HG03097 (cell line): ENCODE measurements around the gene DDA1.

ENCODE experiments used
- ATAC-seq: cut with Tn5 transposase; IDR thresholded peaks from one replicate; pipeline ENCODE4 v1.9.1; 2021; ENCODE audit not compliant: unreplicated experiment, low FRiP score

Gene DDA1

DNA sequence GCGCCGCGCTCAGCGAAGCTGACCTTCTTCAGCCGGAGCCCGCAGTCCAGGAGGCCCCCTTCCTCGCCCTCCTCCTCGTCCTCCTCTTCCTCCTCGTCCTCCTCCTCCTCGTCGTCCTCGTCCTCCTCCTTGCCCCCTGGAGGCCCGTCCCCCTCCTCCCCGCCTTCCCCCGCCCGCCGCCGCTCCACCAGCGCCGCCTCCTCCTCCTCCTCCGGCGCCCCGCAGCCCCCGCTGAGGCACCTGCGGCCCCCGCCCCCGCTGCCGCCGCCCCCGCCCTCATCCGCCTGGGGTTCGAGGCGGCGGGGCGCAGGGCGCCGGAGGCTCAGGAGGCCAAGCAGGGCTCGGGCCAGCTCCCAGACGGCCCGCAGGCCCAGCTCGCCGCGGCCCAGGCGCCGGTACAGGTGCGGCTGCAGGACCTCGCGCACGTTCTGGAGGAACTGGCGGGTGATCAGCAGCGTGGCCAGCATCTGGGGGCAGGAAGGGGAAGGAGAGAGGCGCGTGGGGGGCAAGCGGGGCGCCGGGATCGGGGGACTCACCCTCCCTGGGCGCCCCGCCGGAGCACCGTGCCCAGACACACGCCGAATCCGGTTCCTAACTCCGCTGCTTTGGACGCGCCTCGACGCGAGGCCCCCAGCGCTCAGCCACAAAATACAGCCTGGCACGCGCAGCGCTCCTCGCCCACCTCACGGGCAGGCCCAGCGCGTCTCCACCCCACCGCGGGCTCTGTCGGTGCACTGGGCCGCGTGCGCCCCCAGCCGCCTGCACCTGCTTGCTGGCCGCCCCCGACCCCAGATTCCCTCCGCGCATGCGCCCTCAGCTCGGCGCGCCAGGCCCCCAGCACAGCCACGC is 19.4 kb downstream of the DDA1 start:
- no peak for ATAC-seq

GRCh38 chr19:17329366-17330261 is 20.3 kb downstream of the DDA1 start:
- no peak for ATAC-seq

DNA sequence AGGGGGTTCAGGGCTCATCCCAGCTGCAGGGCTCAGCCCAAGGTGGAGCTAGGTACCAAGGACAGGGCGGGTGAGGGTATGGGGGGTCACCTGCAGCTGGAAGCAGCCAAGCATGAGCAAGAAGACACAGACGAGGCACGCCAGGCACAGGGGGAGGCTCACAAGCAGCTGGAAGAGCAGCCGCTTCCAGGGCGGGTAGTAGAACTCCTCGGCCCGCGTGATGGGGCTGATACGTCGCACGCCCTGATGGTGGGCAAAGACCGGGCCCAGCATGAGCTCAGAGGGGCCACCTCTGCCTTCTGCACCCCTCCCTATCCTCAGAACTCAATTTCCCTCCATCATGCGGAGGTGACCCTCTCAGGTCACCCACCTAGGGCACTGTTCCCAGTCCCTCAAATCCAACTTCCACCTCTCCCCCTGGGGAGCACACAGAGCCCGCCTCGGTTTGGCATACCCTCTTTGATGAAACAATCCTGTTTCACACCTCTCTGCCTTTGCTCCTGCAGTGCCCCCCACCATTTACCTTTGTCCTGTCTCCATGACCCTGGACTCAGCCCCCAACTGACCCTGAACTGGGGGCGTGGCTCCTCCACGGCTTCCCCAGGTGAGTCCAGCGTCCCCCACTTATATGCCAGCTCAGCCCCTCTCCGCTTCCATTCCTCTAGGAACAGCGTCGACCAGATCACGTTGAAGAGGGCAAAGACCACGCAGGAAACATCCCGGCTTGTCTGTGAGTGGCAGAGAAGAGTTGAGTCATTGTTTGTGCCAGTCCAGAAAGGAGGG is 21.1 kb downstream of the DDA1 start:
- no peak for ATAC-seq

DNA sequence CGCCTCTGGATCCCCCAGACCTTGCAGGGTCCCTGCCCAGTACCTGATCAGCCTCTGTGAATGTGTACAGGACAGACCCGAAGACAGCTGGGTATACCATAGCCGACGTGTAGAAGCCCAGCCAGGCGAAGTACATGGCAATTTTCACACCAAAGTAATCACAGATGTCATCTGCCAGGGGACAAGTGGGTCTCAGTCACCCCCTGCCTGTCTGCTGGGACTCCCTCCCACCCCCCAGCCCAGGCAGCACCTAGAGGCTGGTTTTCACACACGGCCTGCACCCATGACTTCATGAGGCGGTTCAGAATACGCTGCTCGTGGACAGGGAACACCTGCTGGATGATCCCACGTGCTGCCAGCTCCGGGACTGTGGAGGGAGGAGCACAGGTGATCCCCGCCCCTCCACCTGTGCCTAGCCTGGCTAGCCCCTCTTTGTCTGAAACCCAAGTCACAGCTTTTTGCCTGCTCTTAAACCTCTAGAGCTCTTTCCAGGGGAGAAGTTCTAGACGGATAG is 21.7 kb downstream of the DDA1 start:
- ATAC-seq: no peak

DNA sequence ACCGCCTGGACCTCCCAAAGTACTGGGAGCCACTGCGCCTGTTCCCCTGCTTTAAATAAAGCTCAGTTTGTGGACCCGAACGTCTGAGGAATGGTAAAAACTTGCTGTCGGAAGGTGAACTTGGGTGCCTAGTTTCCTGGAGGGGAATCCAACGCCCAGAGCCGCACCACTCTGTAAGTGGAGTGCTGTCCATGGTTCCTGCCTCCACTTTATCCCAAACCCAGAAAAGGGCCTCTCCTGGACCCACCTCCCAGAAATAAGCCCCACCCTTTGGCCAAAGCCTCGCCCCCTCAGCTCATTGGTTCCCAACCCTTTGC is 23.0 kb downstream of the DDA1 start:
- no peak for ATAC-seq

DNA sequence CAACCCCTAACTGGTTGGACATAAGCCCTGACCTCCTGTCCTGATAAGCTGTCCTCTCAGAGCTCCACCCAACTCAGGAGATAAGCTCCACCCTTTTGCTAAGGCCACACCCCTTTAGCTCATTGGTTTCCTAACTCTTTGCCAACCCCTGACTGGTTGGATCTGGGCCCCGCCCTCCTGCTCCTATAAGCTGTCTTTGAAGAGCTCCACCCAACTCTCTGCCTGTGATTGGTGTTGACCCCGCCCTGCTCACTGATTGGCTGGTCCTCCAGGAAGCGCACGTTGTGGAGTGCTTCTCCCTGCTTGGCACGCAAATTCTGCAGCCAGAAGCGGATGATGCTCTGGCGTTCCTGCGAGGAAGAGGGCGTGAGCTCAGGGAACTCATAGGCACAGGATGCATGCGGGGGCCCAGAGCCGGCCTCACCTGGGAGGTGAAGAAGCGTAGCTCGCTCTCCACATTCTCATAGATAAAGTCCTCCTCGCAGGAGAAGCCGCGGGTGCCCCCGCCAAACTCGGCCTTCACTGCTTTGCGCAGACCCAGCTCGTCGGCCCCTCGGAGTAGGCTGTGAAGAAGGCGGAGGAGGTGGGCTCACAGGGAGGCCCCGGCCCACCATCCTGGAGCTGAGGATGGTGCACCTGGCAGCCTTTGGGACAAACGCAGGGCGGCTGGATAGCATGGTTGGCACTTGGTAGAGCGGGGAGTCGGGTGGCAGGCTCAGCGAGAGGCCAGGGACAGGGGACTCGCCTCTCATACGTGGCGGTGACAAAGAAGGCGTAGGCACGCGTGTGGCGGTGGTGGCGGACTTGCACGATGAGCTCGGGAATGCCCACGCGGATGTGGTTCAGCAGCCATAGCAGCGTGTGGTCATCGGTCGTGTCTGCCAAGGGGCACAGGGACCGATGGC is 23.6 kb downstream of the DDA1 start:
- no peak for ATAC-seq

DNA sequence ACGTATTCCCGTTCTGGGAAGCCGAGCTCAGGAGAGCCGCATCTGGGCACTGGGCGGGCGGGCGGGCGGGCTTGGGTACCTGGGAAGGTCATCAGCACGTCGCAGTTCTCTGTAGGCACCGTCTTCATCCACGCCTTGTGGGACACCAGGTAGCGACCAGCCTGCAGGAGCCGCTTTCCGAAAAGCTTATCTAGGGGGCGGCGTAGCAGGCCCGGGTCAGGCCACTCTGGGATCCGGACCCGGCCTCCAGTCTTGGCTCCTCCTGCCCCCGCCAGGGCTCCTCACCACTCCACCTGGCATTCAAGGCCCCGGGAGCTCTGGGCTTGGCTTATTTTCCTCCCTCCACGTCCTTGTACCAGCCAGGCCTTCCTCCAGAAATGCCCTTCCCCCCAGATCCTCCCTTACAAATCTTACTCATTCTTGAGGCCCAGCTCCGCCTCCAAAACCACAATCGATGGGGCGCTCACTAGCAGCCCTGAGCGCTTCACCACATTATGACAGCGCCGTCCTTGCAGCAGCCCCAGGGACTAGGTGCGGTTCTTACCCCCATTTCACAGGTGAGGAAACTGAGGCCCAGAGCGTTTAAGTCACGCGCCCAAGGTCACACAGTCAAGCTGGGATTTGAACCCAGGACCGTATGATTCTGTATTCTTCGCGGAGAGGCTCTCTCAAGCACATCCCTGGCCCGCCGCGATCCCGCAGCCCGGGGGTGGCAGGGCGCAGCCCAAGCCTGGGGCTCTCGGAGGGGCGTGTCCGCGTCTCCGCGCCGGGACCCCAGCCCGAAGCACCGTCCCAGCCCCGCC is 24.4 kb downstream of the DDA1 start:
- ATAC-seq: no peak

DNA sequence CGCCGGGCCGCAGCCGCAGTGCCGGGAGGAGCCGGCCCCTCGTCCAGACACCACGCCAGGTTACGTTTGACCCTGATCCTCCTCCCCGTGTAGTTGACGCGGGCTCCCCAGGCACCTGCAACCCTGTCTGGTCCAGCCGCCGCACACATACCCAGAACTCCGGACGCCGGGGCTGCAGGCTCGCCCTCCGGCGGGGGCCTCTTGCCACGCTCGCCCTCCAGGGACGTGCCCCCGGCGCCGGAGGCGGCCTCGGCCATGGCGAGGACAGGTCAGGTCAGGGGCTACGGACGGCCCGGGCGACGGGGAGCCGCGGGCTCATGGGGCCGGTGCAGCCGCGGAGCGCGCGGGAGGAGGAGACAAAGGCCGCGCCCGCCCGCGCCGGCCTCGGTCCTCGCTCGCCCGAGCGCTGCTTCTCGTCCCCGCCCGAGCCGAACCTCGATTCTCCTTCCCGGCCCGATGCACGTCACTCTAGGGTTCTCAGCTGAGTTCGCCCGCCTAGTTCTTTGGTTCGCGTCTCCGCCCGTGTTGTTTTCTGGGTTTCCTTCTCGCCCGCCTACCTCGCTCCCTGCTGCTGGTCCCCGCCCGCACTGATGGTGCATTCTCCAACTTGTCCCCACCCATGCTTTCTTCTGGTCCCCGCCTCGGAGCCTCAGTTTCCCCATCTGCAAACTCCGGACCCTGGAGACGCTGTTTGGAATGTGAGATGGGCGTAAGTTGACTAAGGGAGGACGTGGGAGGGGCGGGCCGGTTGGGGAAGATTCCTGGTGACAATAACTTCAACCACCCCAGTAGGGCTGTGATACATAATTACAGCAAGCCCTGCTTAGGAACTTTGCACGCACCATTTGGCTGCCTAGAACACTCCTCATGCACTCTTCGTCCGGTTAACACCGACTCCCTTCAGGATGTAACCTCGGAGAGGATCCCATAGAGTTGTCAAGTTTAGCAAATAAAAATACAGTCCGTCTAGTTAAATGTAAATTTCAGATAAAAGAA is 25.3 kb downstream of the DDA1 start, which contains the start of gene ANO8:
TSS of gene ANO8 (minus strand) at position 442 of the 996 bp plus-strand sequence. CDS start at position 257, 185 bp downstream.
- peak; percentile 50 for ATAC-seq

GRCh38 chr19:17335575-17335974 is 26.2 kb downstream of the DDA1 start:
- no peak for ATAC-seq

DNA sequence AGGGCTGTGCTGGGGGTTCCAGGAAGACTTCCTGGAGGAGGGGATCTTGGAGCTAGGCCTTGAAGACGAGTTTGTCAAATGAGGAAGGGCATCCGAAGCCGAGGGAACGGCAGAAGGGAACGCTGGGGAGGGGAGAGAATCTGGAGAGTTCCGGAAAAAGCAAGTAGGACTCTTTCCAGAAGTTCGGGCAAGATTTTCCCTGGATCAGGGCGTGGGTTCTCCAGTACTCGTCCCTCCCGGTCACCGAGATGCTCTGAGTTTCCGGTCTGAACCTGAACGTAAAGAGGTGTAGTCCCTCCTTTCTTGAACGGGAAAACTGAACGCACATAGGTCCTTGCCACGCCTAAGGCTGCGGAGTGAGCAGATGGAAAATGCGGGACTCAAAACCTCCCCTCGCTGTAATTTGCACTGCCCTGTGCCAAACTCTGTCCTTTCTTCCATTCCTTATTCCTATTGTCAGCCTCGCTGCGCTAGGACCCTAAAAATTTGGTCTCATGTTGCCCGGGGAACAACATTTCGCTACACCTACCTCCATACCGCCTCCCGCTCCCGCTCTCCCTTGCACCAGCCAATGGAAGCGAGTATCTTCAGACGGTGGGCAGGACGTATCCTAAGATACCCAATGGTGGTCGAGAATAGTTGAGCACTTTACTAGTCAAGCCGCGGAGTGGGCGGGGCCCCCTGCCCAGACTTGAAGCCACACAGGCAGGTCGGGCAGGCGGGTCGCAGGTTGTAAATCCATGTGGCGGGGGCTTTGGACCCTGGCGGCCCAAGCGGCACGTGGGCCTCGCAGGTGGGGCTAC is 27.7 kb downstream of the DDA1 start, which contains the start of gene GTPBP3:
TSS of gene GTPBP3 (plus strand) at position 682 of the 803 bp plus-strand sequence. CDS start at position 741, 59 bp downstream.
- peak; percentile 72 for ATAC-seq

DNA sequence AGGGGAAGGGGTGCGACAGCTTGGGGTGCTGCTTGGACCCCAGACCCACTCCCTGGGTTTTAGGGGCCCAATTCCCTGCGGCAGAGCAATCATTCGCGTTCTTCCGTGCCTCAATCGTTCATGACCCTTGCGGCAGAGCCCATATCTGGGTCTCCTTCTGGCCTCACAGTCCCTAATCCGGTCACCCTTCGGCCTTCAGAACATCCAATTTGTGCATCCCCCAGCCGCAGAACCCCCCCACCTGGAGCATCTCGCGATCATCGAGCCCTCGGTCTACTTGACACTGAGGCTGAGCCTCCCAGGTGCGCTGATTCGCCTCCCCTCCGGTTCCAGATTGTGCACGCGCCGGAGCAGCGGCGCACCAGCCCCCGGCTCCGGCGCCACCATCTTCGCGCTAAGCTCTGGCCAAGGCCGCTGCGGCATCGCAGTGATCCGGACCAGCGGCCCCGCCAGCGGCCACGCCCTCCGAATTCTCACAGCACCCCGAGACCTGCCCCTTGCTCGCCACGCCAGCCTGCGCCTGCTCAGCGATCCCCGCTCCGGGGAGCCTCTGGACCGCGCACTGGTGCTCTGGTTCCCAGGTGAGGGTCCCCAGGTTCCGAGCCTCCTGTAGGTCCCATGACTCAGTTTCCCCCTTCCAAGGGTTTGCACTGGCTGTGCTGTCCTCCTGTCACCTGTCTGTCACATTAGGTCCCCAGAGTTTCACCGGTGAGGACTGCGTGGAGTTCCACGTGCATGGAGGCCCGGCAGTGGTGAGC is 28.5 kb downstream of the DDA1 start:
- no peak for ATAC-seq

- no peak for ATAC-seq
These were observed 29.2 kb downstream of the DDA1 start for GRCh38 chr19:17338433-17339078.

DNA sequence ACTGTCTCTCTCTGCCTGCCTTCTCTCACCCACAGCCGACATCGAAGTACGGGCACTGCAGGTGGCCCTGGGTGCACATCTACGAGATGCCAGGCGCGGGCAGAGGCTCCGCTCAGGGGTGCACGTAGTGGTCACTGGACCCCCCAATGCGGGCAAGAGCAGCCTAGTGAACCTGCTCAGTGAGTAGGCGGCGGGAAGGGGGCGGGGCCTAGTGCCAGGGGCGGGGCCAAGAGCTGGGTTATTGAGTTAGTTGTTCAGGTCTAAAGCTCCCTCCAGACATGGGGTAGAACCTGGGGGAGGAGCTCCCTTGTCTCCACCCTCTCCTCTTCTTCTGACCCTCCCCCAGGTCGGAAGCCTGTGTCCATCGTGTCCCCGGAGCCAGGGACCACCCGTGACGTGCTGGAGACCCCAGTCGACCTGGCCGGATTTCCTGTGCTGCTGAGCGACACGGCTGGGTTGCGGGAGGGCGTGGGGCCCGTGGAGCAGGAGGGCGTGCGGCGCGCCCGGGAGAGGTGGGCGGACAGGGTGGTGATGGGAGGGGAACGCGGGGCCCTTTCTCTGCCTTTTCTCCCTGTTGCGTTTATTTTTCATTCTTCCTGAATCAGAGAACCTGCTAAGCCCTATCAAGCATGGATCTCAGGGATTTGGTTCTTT is 29.9 kb downstream of the DDA1 start:
- ATAC-seq: no peak

DNA sequence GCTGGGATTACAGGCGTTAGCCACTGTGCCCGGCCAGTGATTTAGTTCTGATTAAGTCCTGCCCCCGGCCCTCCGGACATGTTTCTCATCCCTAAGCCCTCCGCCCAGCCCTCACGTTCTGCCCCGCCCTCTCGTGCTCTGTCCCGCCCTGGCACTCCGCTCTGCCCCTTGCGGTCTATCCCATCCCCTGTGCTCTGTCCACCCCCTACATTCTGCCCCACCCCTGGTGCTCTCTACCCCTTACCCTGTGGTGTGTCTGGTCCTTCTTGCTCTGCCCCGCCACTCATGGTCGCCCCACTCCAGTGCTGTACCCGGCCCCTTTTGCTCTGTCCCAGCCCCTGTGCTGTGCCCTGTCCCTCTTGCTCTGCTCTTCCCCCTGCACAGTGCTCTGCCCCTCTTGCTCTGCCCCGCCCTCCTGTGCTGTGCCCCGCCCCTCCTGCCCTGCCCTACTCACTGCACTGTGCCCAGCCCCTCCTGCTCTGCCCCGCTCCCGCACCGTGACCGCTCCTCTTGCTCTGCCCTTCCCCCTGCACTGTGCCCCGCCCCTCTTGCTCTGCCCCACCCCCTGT is 31.0 kb downstream of the DDA1 start:
- no peak for ATAC-seq
